Measurements from ENCODE around the gene ITPR2. TPM values are rescaled to one million over a fixed set of nuclear protein-coding genes. Genes with fewer than 3 reads are reported as not detected.

ITPR2 gene
- total RNA-seq, 2 experiments from 2014 or later = 25.6 to 44.7 TPM

GRCh38 chr12:26406813-26407212, 426.2 kb downstream of the ITPR2 start:
- DNase-seq (ENCODE audit: low spot score) = no peak
- no peaks in the 10 kb centered on the region for H4K20me1 ChIP-seq (ENCODE audit: insufficient read depth, low read length)
- BruUV-seq (replicated peaks) = no TSS peak
- TF ChIP-seq EZH2phosphoT487 (IDR thresholded peaks at IDR 0.05; ENCODE audit: borderline replicate concordance, low read depth, low read length) (no peak), CTCF (conservative IDR thresholded peaks at IDR 0.05; ENCODE audit: low read length) (no peak)
- no peak overlapping the region for H3K27ac ChIP-seq (ENCODE audit: low read depth, low read length, poor library complexity, severe bottlenecking)
- no peaks in the 10 kb centered on the region for H3K79me2 ChIP-seq (ENCODE audit: insufficient read depth, low read depth, low read length)
- no peaks in the 10 kb centered on the region for H3K36me3 ChIP-seq (ENCODE audit: insufficient read depth, low read length)
- H3K9me2 ChIP-seq (ENCODE audit: insufficient read depth, low read length) = no peaks in the 10 kb centered on the region
- H3K9me3 ChIP-seq (ENCODE audit: low read length) = no peaks in the 10 kb centered on the region
- H3K4me1 ChIP-seq (ENCODE audit: insufficient read depth, low read length, poor library complexity, severe bottlenecking) = no peaks in the 10 kb centered on the region
- intact Hi-C loops (cut with micrococcal nuclease; ENCODE audit: unreplicated experiment) = no loop called here
- no peak overlapping the region for H3K4me3 ChIP-seq (ENCODE audit: low read depth, low read length, poor library complexity, severe bottlenecking)
- H3K4me2 ChIP-seq (ENCODE audit: low read length) = no peak overlapping the region
- H2AFZ ChIP-seq (ENCODE audit: low read length) = no peak overlapping the region
- ChIA-PET POLR2A (interaction anchor here (0.9 kb wide), 1 partner anchor 11 kb away, joined by 3 read pairs; no protein-coding TSS in a partner anchor), CTCF (ENCODE audit: unreplicated experiment) (no interaction called here)

DNA sequence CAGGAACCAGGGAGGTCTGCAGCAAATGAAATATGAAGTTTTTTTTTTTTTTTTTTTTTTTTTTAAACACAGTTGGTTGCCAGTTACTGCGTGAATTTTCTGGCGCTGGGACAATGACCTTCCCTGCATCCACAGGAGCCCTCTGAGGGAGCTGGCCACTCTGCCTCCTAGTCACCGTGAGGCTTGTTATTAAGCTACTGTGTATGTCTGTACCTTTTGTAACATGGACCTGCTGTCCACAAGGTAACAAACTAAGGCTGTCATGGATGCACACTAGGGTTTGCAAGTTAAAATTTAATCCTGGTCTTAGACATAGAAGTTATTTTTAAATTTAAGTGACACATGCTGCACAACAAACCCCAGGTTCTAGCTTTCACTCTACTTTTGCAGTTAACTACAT, 426.6 kb downstream of the ITPR2 start:
- BruUV-seq (replicated peaks) = no TSS peak
- no peaks in the 10 kb centered on the region for H3K4me1 ChIP-seq (ENCODE audit: insufficient read depth, low read length, poor library complexity, severe bottlenecking)
- no peak for DNase-seq (ENCODE audit: low spot score)
- H3K27ac ChIP-seq (ENCODE audit: low read depth, low read length, poor library complexity, severe bottlenecking) = no peak overlapping the region
- no peak overlapping the region for H3K4me2 ChIP-seq (ENCODE audit: low read length)
- H3K9me3 ChIP-seq (ENCODE audit: low read length) = no peaks in the 10 kb centered on the region
- ChIA-PET POLR2A (no interaction called here), CTCF (ENCODE audit: unreplicated experiment) (no interaction called here)
- no peak overlapping the region for H2AFZ ChIP-seq (ENCODE audit: low read length)
- H3K4me3 ChIP-seq (ENCODE audit: low read depth, low read length, poor library complexity, severe bottlenecking) = no peak overlapping the region
- intact Hi-C loops (cut with micrococcal nuclease; ENCODE audit: unreplicated experiment) = no loop called here
- TF ChIP-seq CTCF (conservative IDR thresholded peaks at IDR 0.05; ENCODE audit: low read length) = no peak
- TF ChIP-seq EZH2phosphoT487 (IDR thresholded peaks at IDR 0.05; ENCODE audit: borderline replicate concordance, low read depth, low read length) = no peak
- H3K79me2 ChIP-seq (ENCODE audit: insufficient read depth, low read depth, low read length) = no peaks in the 10 kb centered on the region
- no peaks in the 10 kb centered on the region for H4K20me1 ChIP-seq (ENCODE audit: insufficient read depth, low read length)
- no peaks in the 10 kb centered on the region for H3K9me2 ChIP-seq (ENCODE audit: insufficient read depth, low read length)
- H3K36me3 ChIP-seq (ENCODE audit: insufficient read depth, low read length) = no peaks in the 10 kb centered on the region

- intact Hi-C loops (cut with micrococcal nuclease; ENCODE audit: unreplicated experiment) = no loop called here
- Histone ChIP-seq H3K9me3 (ENCODE audit: low read length) (no peaks in the 10 kb centered on the region), H2AFZ (ENCODE audit: low read length) (no peak overlapping the region), H3K4me2 (ENCODE audit: low read length) (no peak overlapping the region), H3K4me1 (ENCODE audit: insufficient read depth, low read length, poor library complexity, severe bottlenecking) (no peaks in the 10 kb centered on the region), H3K27ac (ENCODE audit: low read depth, low read length, poor library complexity, severe bottlenecking) (no peak overlapping the region), H3K9me2 (ENCODE audit: insufficient read depth, low read length) (no peaks in the 10 kb centered on the region), H4K20me1 (ENCODE audit: insufficient read depth, low read length) (no peaks in the 10 kb centered on the region), H3K79me2 (ENCODE audit: insufficient read depth, low read depth, low read length) (no peaks in the 10 kb centered on the region), H3K36me3 (ENCODE audit: insufficient read depth, low read length) (no peaks in the 10 kb centered on the region), H3K4me3 (ENCODE audit: low read depth, low read length, poor library complexity, severe bottlenecking) (no peak overlapping the region)
- TF ChIP-seq EZH2phosphoT487 (IDR thresholded peaks at IDR 0.05; ENCODE audit: borderline replicate concordance, low read depth, low read length) (no peak), CTCF (conservative IDR thresholded peaks at IDR 0.05; ENCODE audit: low read length) (no peak)
- DNase-seq (ENCODE audit: low spot score) = no peak
- ChIA-PET POLR2A (no interaction called here), CTCF (ENCODE audit: unreplicated experiment) (no interaction called here)
- no TSS peak for BruUV-seq (replicated peaks)
Measured at GRCh38 chr12:26403601-26404000, 429.4 kb downstream of the ITPR2 start.
